Esophagus squamous epithelium (tissue), 4 donors: ENCODE measurements around the gene KRT27.

Experiments
- CTCF ChIP-seq, 6 experiments: fragments of 450-650 bp in 4 of 6; fragments of 200-600 bp in 2 of 6; sonication (generic) in 2 of 6; IDR thresholded peaks; one replicate each; pipeline ENCODE4 v1.5.1; 2016 to 2019; ENCODE audit warnings: antibody characterized with exemption in 6 of 6, mild to moderate bottlenecking in 4 of 6, moderate library complexity in 4 of 6
- POLR2A ChIP-seq, 4 donors: fragments of 450-650 bp; IDR thresholded peaks; one replicate each; pipeline ENCODE4 v1.6.1; 2017; ENCODE audit warnings: antibody characterized with exemption in 4 of 4, mild to moderate bottlenecking in 4 of 4, moderate library complexity in 3 of 4

GRCh38 chr17:40760105-40761016, 22.0 kb downstream of the KRT27 start:
- TF ChIP-seq CTCF (IDR thresholded peaks at IDR 0.05) (no peak), POLR2A (IDR thresholded peaks at IDR 0.05) (no peak)
